Tibial nerve (tissue), 4 donors: ENCODE measurements around the gene ZNF423.

Experiments
- CTCF ChIP-seq, 5 experiments: fragments of 200-600 bp in 3 of 5; fragments of 450-650 bp in 2 of 5; sonication (generic) in 3 of 5; IDR thresholded peaks; one replicate each; pipeline ENCODE4 v1.5.1; 2016 to 2019; ENCODE audit warnings: antibody characterized with exemption in 5 of 5, mild to moderate bottlenecking in 3 of 5, moderate library complexity in 2 of 5
- EP300 ChIP-seq, 2 donors: sonication (generic); formaldehyde crosslinking; IDR thresholded peaks; one replicate each; pipeline ENCODE4 v1.6.1; 2017; ENCODE audit warnings: antibody characterized with exemption in 2 of 2, mild to moderate bottlenecking in 1 of 2
- POLR2A ChIP-seq, 2 donors: fragments of 450-650 bp; IDR thresholded peaks; one replicate each; pipeline ENCODE4 v1.6.1; 2017; ENCODE audit warnings: antibody characterized with exemption in 2 of 2, mild to moderate bottlenecking in 2 of 2, moderate library complexity in 2 of 2

- no peak for TF ChIP-seq CTCF (IDR thresholded peaks at IDR 0.05)
- no peak for TF ChIP-seq EP300 (IDR thresholded peaks at IDR 0.05)
- TF ChIP-seq POLR2A (IDR thresholded peaks at IDR 0.05): no peak
These were observed 181.5 kb downstream of the ZNF423 start for GRCh38 chr16:49674351-49674851.
